PC-3 (cell line): ENCODE data around the gene UBE2QL1. TPM values are rescaled to one million over a fixed set of nuclear protein-coding genes. Genes with fewer than 3 reads are reported as not detected.

Source experiments
- ATAC-seq: fragments of 200-7000 bp; cut with Tn5 transposase; 2 replicates; pipeline ENCODE4 v1.9.1; 2020; ENCODE audit warnings: mild to moderate bottlenecking, moderate library complexity
- BruUV-seq: library from RNA; stranded (reverse); fragments of 400-500 nt; replicated peaks from 2 replicates; lab custom pipeline; 2021; lab: Mats Ljungman, UMichigan
- CTCF ChIA-PET: fragments of 300-600 bp; sonication (Branson Sonifier 250); formaldehyde crosslinking; loops from one replicate; lab custom pipeline; 2022; ENCODE audit warnings: antibody characterized with exemption; lab: Charles Lee
- POLR2A ChIA-PET: fragments of 300-600 bp; sonication (Branson Sonifier 250); formaldehyde crosslinking; loops from one replicate; lab custom pipeline; 2022; ENCODE audit warnings: antibody characterized with exemption; ENCODE audit not compliant: unreplicated experiment; lab: Charles Lee
- DNase-seq: peaks from one replicate; pipeline ENCODE4 v3.0.0-alpha.2; 2015
- H2AFZ ChIP-seq: fragments of 300-600 bp; sonication (generic); 2 replicates; pipeline ENCODE4 v1.6.0; 2016; ENCODE audit warnings: antibody characterized with exemption, low read length
- H3F3A ChIP-seq: fragments of 300-600 bp; sonication (generic); one replicate; pipeline ENCODE4 v1.6.0; 2017; ENCODE audit warnings: antibody characterized with exemption, low read length, control low read depth, mild to moderate bottlenecking; ENCODE audit not compliant: unreplicated experiment
- H3K27ac ChIP-seq: fragments of 300-600 bp; sonication (generic); 2 replicates; pipeline ENCODE4 v1.5.1; 2016; ENCODE audit warnings: mild to moderate bottlenecking, low read length
- H3K27me3 ChIP-seq: fragments of 300-600 bp; sonication (generic); 2 replicates; pipeline ENCODE4 v1.6.1; 2016; ENCODE audit warnings: low read length, mixed read lengths
- H3K36me3 ChIP-seq: fragments of 300-600 bp; sonication (generic); 2 replicates; pipeline ENCODE4 v1.6.1; 2016; ENCODE audit warnings: low read depth, mixed run types, low read length, mixed read lengths
- H3K4me1 ChIP-seq: fragments of 300-600 bp; sonication (generic); 2 replicates; pipeline ENCODE4 v1.5.1; 2016; ENCODE audit warnings: low read length; ENCODE audit not compliant: insufficient read depth
- H3K4me2 ChIP-seq: fragments of 300-600 bp; sonication (generic); 2 replicates; pipeline ENCODE4 v1.6.0; 2016; ENCODE audit warnings: low read length
- H3K4me3 ChIP-seq: fragments of 300-600 bp; sonication (generic); 2 replicates; pipeline ENCODE4 v1.5.1; 2016; ENCODE audit warnings: mild to moderate bottlenecking, low read length, mixed read lengths
- H3K79me2 ChIP-seq: fragments of 300-600 bp; sonication (generic); 2 replicates; pipeline ENCODE4 v1.6.1; 2017; ENCODE audit warnings: low read length, mixed read lengths
- H3K9ac ChIP-seq: fragments of 300-600 bp; sonication (generic); 2 replicates; pipeline ENCODE4 v1.6.0; 2016; ENCODE audit warnings: mild to moderate bottlenecking, low read length
- H3K9me2 ChIP-seq: fragments of 300-600 bp; sonication (generic); replicated peaks from 2 replicates; pipeline ENCODE4 v1.6.1; 2016; ENCODE audit warnings: mixed run types, low read length, mixed read lengths
- H3K9me3 ChIP-seq: fragments of 300-600 bp; sonication (generic); 2 replicates; pipeline ENCODE4 v1.6.1; 2016; ENCODE audit warnings: low read length, mixed read lengths
- H4K20me1 ChIP-seq: fragments of 300-600 bp; sonication (generic); 2 replicates; pipeline ENCODE4 v1.6.1; 2016; ENCODE audit warnings: low read length, mixed read lengths
- EZH2 ChIP-seq: fragments of 300-600 bp; sonication (generic); IDR thresholded peaks from one replicate; pipeline ENCODE4 v1.6.1; 2017; ENCODE audit warnings: antibody characterized with exemption, mild to moderate bottlenecking, low read length; ENCODE audit not compliant: unreplicated experiment
- EZH2phosphoT487 ChIP-seq: fragments of 300-600 bp; sonication (generic); IDR thresholded peaks from 2 replicates; pipeline ENCODE4 v1.6.1; 2018; ENCODE audit warnings: mild to moderate bottlenecking, antibody characterized with exemption, low read length, borderline replicate concordance
- intact Hi-C: fragments of 100-400 bp; cut with micrococcal nuclease; formaldehyde crosslinking; loops from 2 replicates; pipeline ENCODE4 v1.9.0; 2023
- total RNA-seq: library from RNA; depleted of rRNA; stranded (reverse); fragments of >200 nt; gene quantifications from 2 replicates; pipeline ENCODE4 v1.2.3, GENCODE V29; 2014
- TF ChIP-seq, protein P1 (sequence below): fragments of 300-600 bp; sonication (generic); conservative IDR thresholded peaks from 2 replicates; pipeline ENCODE4 v1.5.1; 2017; ENCODE audit warnings: antibody characterized with exemption, low read depth, mild to moderate bottlenecking, low read length

UBE2QL1 gene
- total RNA-seq, 1 experiment from 2014 or later, result 8.8 TPM

- Histone ChIP-seq H3K9me3 (no peaks in the 10 kb centered on the region), H4K20me1 (no peaks in the 10 kb centered on the region), H3K9ac (no peak overlapping the region), H3K4me2 (no peak overlapping the region), H2AFZ (no peak overlapping the region), H3K4me1 (no peaks in the 10 kb centered on the region), H3K79me2 (no peaks in the 10 kb centered on the region), H3K27ac (no peak overlapping the region), H3K9me2 (no peaks in the 10 kb centered on the region), H3F3A (no peaks in the 10 kb centered on the region), H3K4me3 (no peak overlapping the region), H3K36me3 (no peaks in the 10 kb centered on the region), H3K27me3 (no peaks in the 10 kb centered on the region)
- DNase-seq, result no peak
- TF ChIP-seq EZH2phosphoT487 (no peak), EZH2 (no peak)
- TF ChIP-seq, protein P1, sequence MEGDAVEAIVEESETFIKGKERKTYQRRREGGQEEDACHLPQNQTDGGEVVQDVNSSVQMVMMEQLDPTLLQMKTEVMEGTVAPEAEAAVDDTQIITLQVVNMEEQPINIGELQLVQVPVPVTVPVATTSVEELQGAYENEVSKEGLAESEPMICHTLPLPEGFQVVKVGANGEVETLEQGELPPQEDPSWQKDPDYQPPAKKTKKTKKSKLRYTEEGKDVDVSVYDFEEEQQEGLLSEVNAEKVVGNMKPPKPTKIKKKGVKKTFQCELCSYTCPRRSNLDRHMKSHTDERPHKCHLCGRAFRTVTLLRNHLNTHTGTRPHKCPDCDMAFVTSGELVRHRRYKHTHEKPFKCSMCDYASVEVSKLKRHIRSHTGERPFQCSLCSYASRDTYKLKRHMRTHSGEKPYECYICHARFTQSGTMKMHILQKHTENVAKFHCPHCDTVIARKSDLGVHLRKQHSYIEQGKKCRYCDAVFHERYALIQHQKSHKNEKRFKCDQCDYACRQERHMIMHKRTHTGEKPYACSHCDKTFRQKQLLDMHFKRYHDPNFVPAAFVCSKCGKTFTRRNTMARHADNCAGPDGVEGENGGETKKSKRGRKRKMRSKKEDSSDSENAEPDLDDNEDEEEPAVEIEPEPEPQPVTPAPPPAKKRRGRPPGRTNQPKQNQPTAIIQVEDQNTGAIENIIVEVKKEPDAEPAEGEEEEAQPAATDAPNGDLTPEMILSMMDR, result no peak
- no peak for ATAC-seq
- BruUV-seq, result no TSS peak
- intact Hi-C loops, result no loop called here
- ChIA-PET CTCF (no interaction called here), POLR2A (no interaction called here)
These were observed 15.8 kb downstream of the UBE2QL1 start for GRCh38 chr5:6464441-6464840.

DNA sequence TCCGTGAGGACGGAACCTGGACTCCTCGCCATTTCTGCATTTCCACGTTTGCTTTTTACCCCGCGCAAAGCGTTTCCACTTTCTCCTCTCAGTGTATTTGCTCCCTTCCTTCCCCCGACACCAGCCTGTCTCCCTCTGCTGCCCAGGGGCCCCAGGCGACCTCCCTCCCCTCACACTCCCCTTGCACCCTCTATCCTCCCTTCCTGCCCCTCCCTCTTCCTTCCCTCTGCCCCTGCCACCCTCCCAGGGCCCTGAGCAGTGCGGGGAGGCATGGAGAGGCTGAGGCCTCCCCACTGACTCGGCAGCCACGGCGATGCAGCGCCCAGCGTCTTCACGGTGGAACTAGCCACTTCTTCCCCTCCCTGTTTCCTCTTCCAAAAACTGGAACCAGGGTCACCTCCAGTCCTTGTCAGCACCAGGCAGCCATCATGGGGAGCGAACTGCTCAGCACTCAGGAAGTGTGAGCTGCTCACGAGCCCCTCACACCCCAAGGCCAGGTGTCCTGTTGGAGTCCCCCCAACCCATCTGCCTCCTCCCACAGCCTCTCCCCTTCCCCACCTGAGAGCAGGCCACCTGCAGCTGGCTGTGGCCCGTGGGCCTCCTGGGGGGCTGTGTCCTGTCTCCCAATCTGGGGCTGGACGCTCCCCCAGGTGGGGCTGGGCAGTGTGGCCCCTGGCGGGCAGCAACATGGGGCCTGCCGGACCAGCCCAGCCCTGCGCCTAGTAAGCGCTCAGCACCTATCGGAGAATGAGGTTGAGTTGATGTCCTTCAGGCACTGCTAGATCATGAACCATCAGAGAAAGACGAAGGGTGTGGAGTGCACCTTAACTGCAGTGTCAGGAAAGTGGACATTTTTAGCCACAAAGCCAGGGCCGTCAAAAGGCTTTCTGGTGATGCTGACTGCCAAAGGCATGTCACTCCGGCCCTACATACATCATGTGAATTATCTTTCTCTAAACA lies 17.5 kb downstream of the UBE2QL1 start:
- Histone ChIP-seq H4K20me1 (no peaks in the 10 kb centered on the region), H3K4me1 (no peaks in the 10 kb centered on the region), H3F3A (no peaks in the 10 kb centered on the region), H3K9me3 (no peaks in the 10 kb centered on the region), H3K79me2 (no peaks in the 10 kb centered on the region), H3K4me3 (no peak overlapping the region), H3K36me3 (no peaks in the 10 kb centered on the region), H3K27ac (no peak overlapping the region), H3K9me2 (no peaks in the 10 kb centered on the region), H3K27me3 (no peaks in the 10 kb centered on the region), H2AFZ (no peak overlapping the region), H3K4me2 (no peak overlapping the region), H3K9ac (no peak overlapping the region)
- DNase-seq, result no peak
- no peak for ATAC-seq
- ChIA-PET POLR2A (no interaction called here), CTCF (no interaction called here)
- BruUV-seq, result no TSS peak
- no peak for TF ChIP-seq EZH2
- TF ChIP-seq, protein P1, result no peak
- no peak for TF ChIP-seq EZH2phosphoT487
- intact Hi-C loops, result no loop called here

DNA sequence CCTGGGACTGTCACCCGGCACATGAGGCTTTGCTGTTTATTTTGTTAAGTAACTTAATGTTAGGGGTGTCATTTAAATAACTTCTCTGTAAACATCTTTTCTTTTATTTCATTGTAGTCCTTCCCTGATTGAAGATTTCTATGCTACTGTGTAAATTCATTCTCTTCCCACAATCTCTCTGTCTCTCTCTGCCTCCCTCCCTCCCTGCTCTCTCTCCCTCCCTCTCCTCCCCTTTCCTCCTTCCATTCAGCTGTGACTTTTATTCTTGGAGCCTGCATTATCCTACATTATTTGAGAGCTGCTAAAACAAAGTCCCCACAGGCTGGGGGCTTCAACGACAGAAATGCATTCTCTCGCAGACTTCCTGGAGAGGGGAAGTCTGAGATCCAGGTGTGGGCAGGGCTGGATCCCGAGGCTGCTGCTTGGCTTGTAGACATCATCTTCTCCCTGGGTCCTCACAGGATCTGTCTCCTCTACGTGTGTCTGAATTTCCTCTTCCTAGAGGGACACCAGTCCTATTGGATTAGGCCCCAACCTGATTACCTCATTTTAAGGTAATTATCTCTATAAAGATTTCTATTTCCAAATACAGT lies 18.4 kb downstream of the UBE2QL1 start:
- intact Hi-C loops, result no loop called here
- Histone ChIP-seq H4K20me1 (no peaks in the 10 kb centered on the region), H3K9me2 (no peaks in the 10 kb centered on the region), H2AFZ (no peak overlapping the region), H3K36me3 (no peaks in the 10 kb centered on the region), H3K4me3 (no peak overlapping the region), H3K4me1 (no peaks in the 10 kb centered on the region), H3K27me3 (no peaks in the 10 kb centered on the region), H3K9ac (no peak overlapping the region), H3K4me2 (no peak overlapping the region), H3K79me2 (no peaks in the 10 kb centered on the region), H3F3A (no peaks in the 10 kb centered on the region), H3K9me3 (no peaks in the 10 kb centered on the region), H3K27ac (no peak overlapping the region)
- BruUV-seq, result no TSS peak
- DNase-seq (no peak), ATAC-seq (no peak)
- ChIA-PET CTCF (no interaction called here), POLR2A (no interaction called here)
- TF ChIP-seq EZH2phosphoT487 (no peak), EZH2 (no peak)
- TF ChIP-seq, protein P1, result no peak
